CD14-positive monocyte (primary cell): Measurements from ENCODE around the gene VAV2. TPM values are rescaled to one million over a fixed set of nuclear protein-coding genes. Genes with fewer than 3 reads are reported as not detected.

Source experiments
- DNase-seq, 3 donors: peaks; one replicate each; pipeline ENCODE4 v3.0.0-alpha.2; 2011 to 2022
- H2AFZ ChIP-seq: 2 replicates; pipeline ENCODE4 v1.6.0; 2012; ENCODE audit warnings: mild to moderate bottlenecking, low read depth, low read length, inconsistent platforms; ENCODE audit not compliant: insufficient read depth, poor library complexity, severe bottlenecking
- H3K27ac ChIP-seq, 2 donors: 1 replicate in 1 of 2; 2 replicates in 1 of 2; pipeline ENCODE4 v1.5.1; 2012 to 2013; ENCODE audit warnings: low read length in 2 of 2, control low read depth in 1 of 2, inconsistent platforms in 1 of 2, low read depth in 1 of 2, mild to moderate bottlenecking in 1 of 2
- H3K27me3 ChIP-seq, 2 donors: one replicate each; pipeline versions ENCODE4 v1.6.0 to v1.6.1; 2011 to 2013; ENCODE audit warnings: low read length in 2 of 2; ENCODE audit not compliant: control insufficient read depth in 2 of 2, insufficient read depth in 2 of 2
- H3K36me3 ChIP-seq, 2 donors: replicated peaks in 1 of 2; 1 replicate in 1 of 2; 2 replicates in 1 of 2; pipeline versions ENCODE4 v1.5.1 to v1.6.1; 2012 to 2013; ENCODE audit warnings: low read length in 2 of 2, control low read depth in 1 of 2, inconsistent platforms in 1 of 2, mild to moderate bottlenecking in 1 of 2; ENCODE audit not compliant: insufficient read depth in 2 of 2, control insufficient read depth in 1 of 2
- H3K4me1 ChIP-seq, 2 donors: 1 replicate in 1 of 2; 2 replicates in 1 of 2; pipeline versions ENCODE4 v1.5.1 to v1.6.1; 2012 to 2013; ENCODE audit warnings: low read length in 2 of 2, control low read depth in 1 of 2, inconsistent platforms in 1 of 2, mild to moderate bottlenecking in 1 of 2, moderate library complexity in 1 of 2; ENCODE audit not compliant: insufficient read depth in 2 of 2, control insufficient read depth in 1 of 2
- H3K4me2 ChIP-seq: replicated peaks from 2 replicates; pipeline ENCODE3; 2012; ENCODE audit warnings: low read length, moderate library complexity, mild to moderate bottlenecking; ENCODE audit not compliant: poor library complexity, severe bottlenecking; ENCODE audit errors: extremely low read depth
- H3K4me3 ChIP-seq, 3 experiments: fragments of 200-600 bp in 1 of 3; sonication (generic) in 1 of 3; replicated peaks in 1 of 3; 1 replicate in 2 of 3; 2 replicates in 1 of 3; pipeline ENCODE4 v1.5.1; 2011 to 2013; ENCODE audit warnings: low read length in 3 of 3, mild to moderate bottlenecking in 3 of 3, control low read depth in 2 of 3, low read depth in 2 of 3, inconsistent platforms in 1 of 3, moderate library complexity in 1 of 3
- H3K79me2 ChIP-seq: 2 replicates; pipeline ENCODE4 v1.6.0; 2012; ENCODE audit warnings: mild to moderate bottlenecking, control low read depth, inconsistent platforms, low read length, moderate library complexity; ENCODE audit not compliant: insufficient read depth
- H3K9ac ChIP-seq: 2 replicates; pipeline ENCODE4 v1.6.0; 2017; ENCODE audit warnings: low read length, mild to moderate bottlenecking; ENCODE audit not compliant: insufficient read depth, poor library complexity, severe bottlenecking
- H3K9me3 ChIP-seq, 2 donors: replicated peaks in 1 of 2; 1 replicate in 1 of 2; 2 replicates in 1 of 2; pipeline versions ENCODE4 v1.5.1 to v1.6.1; 2012 to 2013; ENCODE audit warnings: low read length in 2 of 2, control low read depth in 1 of 2; ENCODE audit not compliant: control insufficient read depth in 1 of 2, insufficient read depth in 1 of 2
- H4K20me1 ChIP-seq: 2 replicates; pipeline ENCODE4 v1.6.0; 2012; ENCODE audit warnings: mild to moderate bottlenecking, low read length, control low read depth, moderate library complexity; ENCODE audit not compliant: insufficient read depth
- H3K27ac Mint-ChIP-seq, 7 donors: one replicate each; pipeline ENCODE4 v1.8.0; 2020; ENCODE audit warnings: mild to moderate bottlenecking in 7 of 7, mixed read lengths in 7 of 7, moderate library complexity in 6 of 7, inconsistent platforms in 2 of 7
- H3K27me3 Mint-ChIP-seq, 3 donors: one replicate each; pipeline ENCODE4 v1.8.0; 2021 to 2022; ENCODE audit warnings: low read depth in 3 of 3, mild to moderate bottlenecking in 3 of 3, mixed read lengths in 3 of 3, moderate library complexity in 3 of 3, inconsistent platforms in 1 of 3
- H3K36me3 Mint-ChIP-seq, 2 donors: one replicate each; pipeline ENCODE4 v1.8.0; 2020; ENCODE audit warnings: mixed read lengths in 2 of 2, inconsistent platforms in 1 of 2, mild to moderate bottlenecking in 1 of 2
- H3K4me1 Mint-ChIP-seq: one replicate; pipeline ENCODE4 v1.8.0; 2020; ENCODE audit warnings: mild to moderate bottlenecking, mixed read lengths
- H3K4me3 Mint-ChIP-seq, 2 donors: one replicate each; pipeline ENCODE4 v1.8.0; 2020; ENCODE audit warnings: mild to moderate bottlenecking in 2 of 2, mixed read lengths in 2 of 2, moderate library complexity in 1 of 2
- H3K9me3 Mint-ChIP-seq, 7 donors: one replicate each; pipeline ENCODE4 v1.8.0; 2020 to 2022; ENCODE audit warnings: mixed read lengths in 7 of 7, mild to moderate bottlenecking in 6 of 7, moderate library complexity in 6 of 7, inconsistent platforms in 2 of 7
- CTCF ChIP-seq: fragments of 200-600 bp; IDR thresholded peaks from one replicate; pipeline ENCODE4 v1.8.0; 2022; ENCODE audit warnings: antibody characterized with exemption, mild to moderate bottlenecking
- WGBS: methylation state at CpG from one replicate; pipeline ENCODE4 v1.1.5; 2013; ENCODE audit warnings: missing lambda C conversion rate; ENCODE audit not compliant: insufficient coverage; 5-methylcytosine and 5-hydroxymethylcytosine counted together
- intact Hi-C, 2 donors: fragments of 100-400 bp; cut with micrococcal nuclease; formaldehyde crosslinking; loops; one replicate each; pipeline versions ENCODE4 v1.15.0 to v1.15.1; 2023
- polyA plus RNA-seq, 3 donors: library from polyadenylated mRNA; depleted of rRNA in 1 of 3; unstranded in 2 of 3; stranded (reverse) in 1 of 3; fragments of 300-500 nt in 2 of 3; fragments of >200 nt in 1 of 3; fragmentation: Illumina TruSeq in 2 of 3; gene quantifications; 1 replicate in 2 of 3; 2 replicates in 1 of 3; pipeline ENCODE4 v1.2.3, GENCODE V29; 2012 to 2021

Gene VAV2
- polyA plus RNA-seq, 3 donors = 2.3 to 13.6 (median 2.3) TPM

- H3K36me3 ChIP-seq = peaks cover 0 to 5% of the 10 kb centered on the region in 2 donors
- whole genome bisulfite sequencing = 41% methylated on average over 12 of the region's 13 CpGs
- DNase-seq = peak; percentile 26 to 69 (median 34)
- H3K27me3 ChIP-seq = no peaks in the 10 kb centered on the region
- no peak overlapping the region for H3K9ac ChIP-seq
- H3K4me2 ChIP-seq = peak overlapping the region; percentile 25
- H3K4me3 ChIP-seq = no peak overlapping the region
- H3K27ac Mint-ChIP-seq = peak overlapping the region in 6 of 7 donors; percentile 13 to 74 (median 62)
- TF ChIP-seq CTCF = no peak
- no peaks in the 10 kb centered on the region for H3K79me2 ChIP-seq
- H3K4me1 ChIP-seq = peaks cover 13 to 14% of the 10 kb centered on the region in 2 donors
- H3K36me3 Mint-ChIP-seq = peaks cover 7 to 15% of the 10 kb centered on the region in 2 donors
- peaks cover 84% of the 10 kb centered on the region for H4K20me1 ChIP-seq
- peaks cover 12% of the 10 kb centered on the region for H3K4me1 Mint-ChIP-seq
- peak overlapping the region; percentile 24 to 35 for H3K4me3 Mint-ChIP-seq
- H3K9me3 Mint-ChIP-seq = no peaks in the 10 kb centered on the region
- H2AFZ ChIP-seq = no peak overlapping the region
- peak overlapping the region; percentile 17 to 48 for H3K27ac ChIP-seq
- no peaks in the 10 kb centered on the region for H3K9me3 ChIP-seq
- intact Hi-C loops = no loop called here
- peaks cover 0 to 1% (median 0%) of the 10 kb centered on the region in 3 donors for H3K27me3 Mint-ChIP-seq
These were observed 46.7 kb downstream of the VAV2 start for GRCh38 chr9:133945314-133945975.

- peaks cover 7 to 15% of the 10 kb centered on the region in 2 donors for H3K36me3 Mint-ChIP-seq
- no peak overlapping the region for H3K4me3 ChIP-seq
- intact Hi-C loops = no loop called here
- H3K36me3 ChIP-seq = peaks cover 0 to 5% of the 10 kb centered on the region in 2 donors
- H3K9me3 Mint-ChIP-seq = no peaks in the 10 kb centered on the region
- H3K4me2 ChIP-seq = no peak overlapping the region
- H3K9ac ChIP-seq = no peak overlapping the region
- peaks cover 84% of the 10 kb centered on the region for H4K20me1 ChIP-seq
- H3K27me3 Mint-ChIP-seq = peaks cover 0 to 3% (median 0%) of the 10 kb centered on the region in 3 donors
- no peak overlapping the region for H3K27ac ChIP-seq
- DNase-seq = no peak
- no peak overlapping the region for H2AFZ ChIP-seq
- WGBS = 98% methylated on average over 10 of the region's 14 CpGs
- peak overlapping the region in 2 of 7 donors; percentile 13 to 41 for H3K27ac Mint-ChIP-seq
- H3K27me3 ChIP-seq = no peaks in the 10 kb centered on the region
- H3K79me2 ChIP-seq = no peaks in the 10 kb centered on the region
- H3K9me3 ChIP-seq = no peaks in the 10 kb centered on the region
- peaks cover 12% of the 10 kb centered on the region for H3K4me1 Mint-ChIP-seq
- no peak for TF ChIP-seq CTCF
- H3K4me3 Mint-ChIP-seq = no peak overlapping the region
- peaks cover 13 to 14% of the 10 kb centered on the region in 2 donors for H3K4me1 ChIP-seq
These were observed 47.4 kb downstream of the VAV2 start for GRCh38 chr9:133944746-133945135.
